Left lung (tissue), 10 donors: ENCODE results near the gene RAPSN. TPM values are rescaled to one million over a fixed set of nuclear protein-coding genes. Genes with fewer than 3 reads are reported as not detected.

Experiments used
- ATAC-seq: fragments of 200-7000 bp; cut with Tn5 transposase; one replicate; pipeline ENCODE4 v1.9.1; 2020; ENCODE audit warnings: moderate library complexity
- DNase-seq, 4 donors: peaks; one replicate each; pipeline ENCODE4 v3.0.0-alpha.2; 2013 to 2020
- H3K27ac ChIP-seq, 2 donors: fragments of 200-600 bp; sonication (generic) in 1 of 2; one replicate each; pipeline versions ENCODE4 v1.5.0 to v1.8.0; 2020 to 2021
- H3K27me3 ChIP-seq, 2 donors: fragments of 200-600 bp; sonication (generic) in 1 of 2; one replicate each; pipeline versions ENCODE4 v1.5.0 to v1.8.0; 2020 to 2021
- H3K36me3 ChIP-seq, 2 donors: fragments of 200-600 bp; sonication (generic) in 1 of 2; one replicate each; pipeline versions ENCODE4 v1.5.0 to v1.8.0; 2020 to 2021
- H3K4me1 ChIP-seq, 2 donors: fragments of 200-600 bp; one replicate each; pipeline ENCODE4 v1.8.0; 2021
- H3K4me3 ChIP-seq, 2 donors: fragments of 200-600 bp; sonication (generic) in 1 of 2; one replicate each; pipeline versions ENCODE4 v1.5.0 to v1.8.0; 2020 to 2021; ENCODE audit warnings: mild to moderate bottlenecking in 1 of 2
- H3K9me3 ChIP-seq, 2 donors: fragments of 200-600 bp; sonication (generic) in 1 of 2; one replicate each; pipeline versions ENCODE4 v1.5.0 to v1.8.0; 2020 to 2021
- intact Hi-C, 2 donors: fragments of 100-400 bp; cut with DNase I; formaldehyde crosslinking; loops; one replicate each; pipeline versions ENCODE4 v1.11.2 to v1.14.2; 2022
- polyA plus RNA-seq, 6 donors: library from polyadenylated mRNA; unstranded; fragments of 120-200 nt; gene quantifications; one replicate each; pipeline ENCODE4 v1.2.1, GENCODE V29; 2013; ENCODE audit not compliant: insufficient read length in 6 of 6
- total RNA-seq, 2 donors: library from RNA; stranded (reverse); fragmentation: NEBNext Ultra II Directional; extraction: Animal tissue kit (Norgen Biotek cat#: 25700); gene quantifications; one replicate each; pipeline ENCODE4 v1.2.1, GENCODE V29; 2021
- TF ChIP-seq, protein P1 (sequence below), 2 donors: fragments of 200-600 bp; sonication (generic) in 1 of 2; IDR thresholded peaks; one replicate each; pipeline versions ENCODE4 v1.5.0 to v1.8.0; 2021; ENCODE audit warnings: antibody characterized with exemption in 2 of 2
- donor health status: DM: no; HTN: yes; CAD: no.
- donor health status: DM: no; HTN: no; CAD: no.

Gene RAPSN
- total and polyA plus RNA-seq, 8 donors: 0.26 to 1.0 (median 0.51) TPM

DNA sequence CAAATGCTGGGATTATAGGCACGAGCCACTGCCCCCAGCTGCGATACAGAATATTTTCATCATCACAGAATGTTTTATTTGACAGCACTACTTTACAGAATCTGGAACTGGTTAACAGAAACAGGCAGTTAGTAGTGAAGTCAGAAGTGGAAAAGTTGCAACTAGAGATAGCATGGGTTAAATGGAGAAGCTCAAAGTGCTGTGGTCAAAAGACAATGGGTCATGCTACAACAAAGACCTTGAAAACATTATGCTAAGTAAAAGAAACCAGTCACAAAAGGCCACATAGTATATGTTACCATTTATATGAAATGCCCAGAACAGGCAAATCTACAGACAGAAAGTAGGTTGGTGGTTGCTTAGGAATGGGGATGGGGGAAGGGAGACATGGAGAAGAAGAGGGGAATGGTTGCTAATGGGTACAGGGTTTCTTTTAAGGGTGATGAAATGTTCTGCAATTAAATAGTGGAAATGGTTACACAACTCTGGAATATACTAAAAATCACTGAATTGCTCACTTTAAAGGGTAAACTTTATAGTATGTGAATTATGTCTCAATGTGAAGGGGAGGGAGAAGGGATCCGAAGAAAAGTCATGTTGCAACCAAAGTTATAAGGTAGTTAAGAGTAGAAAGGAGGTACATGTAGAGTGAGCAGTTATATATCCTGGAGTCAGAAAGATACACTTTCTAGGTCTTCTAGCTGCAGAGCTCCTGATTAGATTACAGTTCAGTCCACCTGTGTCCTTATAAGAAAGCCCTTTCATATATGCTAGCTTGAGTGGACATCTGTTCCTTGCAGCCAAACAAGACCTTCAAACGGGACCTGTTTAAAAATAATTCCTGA lies 46.3 kb upstream of the RAPSN start:
- no peaks in the 10 kb centered on the region for H3K27me3 ChIP-seq
- ATAC-seq (no peak), DNase-seq (no peak)
- H3K9me3 ChIP-seq: no peaks in the 10 kb centered on the region
- H3K36me3 ChIP-seq: no peaks in the 10 kb centered on the region
- H3K4me1 ChIP-seq: peaks cover 6 to 57% of the 10 kb centered on the region in 2 donors
- no peak overlapping the region for H3K4me3 ChIP-seq
- no peak overlapping the region for H3K27ac ChIP-seq
- TF ChIP-seq, protein P1, sequence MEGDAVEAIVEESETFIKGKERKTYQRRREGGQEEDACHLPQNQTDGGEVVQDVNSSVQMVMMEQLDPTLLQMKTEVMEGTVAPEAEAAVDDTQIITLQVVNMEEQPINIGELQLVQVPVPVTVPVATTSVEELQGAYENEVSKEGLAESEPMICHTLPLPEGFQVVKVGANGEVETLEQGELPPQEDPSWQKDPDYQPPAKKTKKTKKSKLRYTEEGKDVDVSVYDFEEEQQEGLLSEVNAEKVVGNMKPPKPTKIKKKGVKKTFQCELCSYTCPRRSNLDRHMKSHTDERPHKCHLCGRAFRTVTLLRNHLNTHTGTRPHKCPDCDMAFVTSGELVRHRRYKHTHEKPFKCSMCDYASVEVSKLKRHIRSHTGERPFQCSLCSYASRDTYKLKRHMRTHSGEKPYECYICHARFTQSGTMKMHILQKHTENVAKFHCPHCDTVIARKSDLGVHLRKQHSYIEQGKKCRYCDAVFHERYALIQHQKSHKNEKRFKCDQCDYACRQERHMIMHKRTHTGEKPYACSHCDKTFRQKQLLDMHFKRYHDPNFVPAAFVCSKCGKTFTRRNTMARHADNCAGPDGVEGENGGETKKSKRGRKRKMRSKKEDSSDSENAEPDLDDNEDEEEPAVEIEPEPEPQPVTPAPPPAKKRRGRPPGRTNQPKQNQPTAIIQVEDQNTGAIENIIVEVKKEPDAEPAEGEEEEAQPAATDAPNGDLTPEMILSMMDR (IDR thresholded peaks at IDR 0.05): no peak
- intact Hi-C loops: no loop called here

DNA sequence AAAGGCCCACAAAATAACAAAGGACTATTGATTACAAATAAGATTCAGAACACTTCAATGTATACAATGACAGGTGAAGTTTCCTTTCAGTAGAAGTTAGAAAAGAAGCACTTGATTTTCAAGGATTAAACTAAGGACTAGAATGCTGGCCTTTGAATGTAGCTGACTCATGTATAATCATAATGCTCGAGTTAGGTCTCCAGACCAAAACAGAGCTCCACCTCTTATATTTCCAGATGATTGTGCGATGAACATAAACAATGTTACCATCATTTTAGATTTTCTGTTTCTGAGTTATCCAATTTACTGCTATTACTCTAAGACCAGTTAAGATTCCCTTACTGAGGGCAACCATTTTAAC lies 40.4 kb upstream of the RAPSN start:
- H3K4me3 ChIP-seq: no peak overlapping the region
- ATAC-seq: no peak
- no peaks in the 10 kb centered on the region for H3K27me3 ChIP-seq
- no peak for DNase-seq
- intact Hi-C loops: loop anchor here (10.0 kb wide), 2 partner anchors 65 to 75 kb away; partner anchors contain the start of genes CELF1 (in 1 of the 2) and PTPMT1 (in 1 of the 2)
- H3K36me3 ChIP-seq: peaks cover under 1 to 42% of the 10 kb centered on the region in 2 donors
- peak overlapping the region; percentile 34 to 60 for H3K27ac ChIP-seq
- H3K9me3 ChIP-seq: no peaks in the 10 kb centered on the region
- TF ChIP-seq, protein P1 (IDR thresholded peaks at IDR 0.05): no peak
- H3K4me1 ChIP-seq: peaks cover 3 to 25% of the 10 kb centered on the region in 2 donors

DNA sequence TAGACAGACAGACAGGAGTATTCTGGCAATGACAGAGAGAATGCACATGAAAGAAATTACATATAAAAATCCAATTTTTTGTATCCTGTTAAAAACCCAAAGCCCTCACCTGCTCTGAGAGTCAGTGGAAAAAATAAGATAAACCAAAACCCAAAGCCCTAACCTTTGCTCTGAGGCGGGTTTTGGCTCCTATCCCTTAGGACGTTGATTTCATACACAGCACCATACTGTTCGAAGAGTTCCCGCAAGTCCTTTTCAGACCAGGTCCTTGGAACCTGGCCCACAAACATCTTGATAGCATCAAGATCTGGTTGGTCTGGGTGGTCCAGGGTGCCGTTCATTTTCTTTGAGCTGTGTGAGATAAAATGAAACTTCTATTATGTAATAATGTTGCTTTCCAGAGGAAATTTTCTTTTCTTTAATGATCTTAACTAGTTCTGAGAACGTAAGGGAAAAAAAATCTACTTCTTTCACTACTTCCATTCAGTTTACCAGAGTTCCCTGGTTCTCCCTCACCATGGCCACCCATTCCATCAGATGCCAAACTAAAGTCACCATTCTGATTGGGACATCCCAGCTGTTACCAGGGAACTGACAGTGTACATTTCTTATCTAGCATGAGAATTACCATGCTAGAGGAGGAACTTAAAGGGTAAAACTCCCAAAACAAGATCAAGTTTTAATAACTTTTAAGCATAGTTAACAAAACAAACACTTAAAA lies 39.9 kb upstream of the RAPSN start:
- no peaks in the 10 kb centered on the region for H3K27me3 ChIP-seq
- peak overlapping the region; percentile 50 to 60 for H3K27ac ChIP-seq
- no peaks in the 10 kb centered on the region for H3K9me3 ChIP-seq
- TF ChIP-seq, protein P1 (IDR thresholded peaks at IDR 0.05): no peak
- peak; percentile 7 for ATAC-seq
- intact Hi-C loops: loop anchor here (10.0 kb wide), 2 partner anchors 66 to 76 kb away; partner anchors contain the start of genes CELF1 (in 1 of the 2) and PTPMT1 (in 1 of the 2)
- H3K4me3 ChIP-seq: no peak overlapping the region
- DNase-seq: no peak
- H3K36me3 ChIP-seq: peaks cover 6 to 48% of the 10 kb centered on the region in 2 donors
- peaks cover 3 to 28% of the 10 kb centered on the region in 2 donors for H3K4me1 ChIP-seq

DNA sequence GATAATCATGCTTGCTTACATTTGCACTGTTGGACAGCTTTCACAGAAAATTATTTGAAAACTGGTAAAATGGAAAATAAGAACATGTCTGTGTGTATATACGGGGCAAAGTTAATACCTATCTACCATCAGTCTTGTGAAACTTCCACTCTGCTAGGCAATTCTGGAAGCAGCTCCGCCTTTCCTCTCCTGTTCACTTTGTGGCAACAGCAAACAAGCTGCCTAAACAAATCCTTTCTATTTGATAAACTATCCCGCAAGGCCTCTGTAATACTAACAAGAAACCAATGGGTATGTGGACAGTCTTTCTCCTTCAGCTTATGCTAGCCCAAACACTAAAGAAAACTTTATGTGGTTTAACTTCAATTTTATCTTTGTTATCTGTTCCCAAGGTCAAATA lies 39.2 kb upstream of the RAPSN start:
- TF ChIP-seq, protein P1 (IDR thresholded peaks at IDR 0.05): no peak
- Histone ChIP-seq H3K9me3 (no peaks in the 10 kb centered on the region), H3K27ac (peak overlapping the region; percentile 50 to 60), H3K27me3 (no peaks in the 10 kb centered on the region), H3K4me1 (peaks cover 3 to 31% of the 10 kb centered on the region in 2 donors), H3K4me3 (no peak overlapping the region), H3K36me3 (peaks cover 7 to 55% of the 10 kb centered on the region in 2 donors)
- DNase-seq (no peak), ATAC-seq (peak; percentile 56)
- intact Hi-C loops: loop anchor here (10.0 kb wide), 2 partner anchors 67 to 77 kb away; partner anchors contain the start of genes CELF1 (in 1 of the 2) and PTPMT1 (in 1 of the 2)
